CD4-positive, alpha-beta T cell (primary cell): ENCODE measurements around the gene DAAM1. TPM values are rescaled to one million over a fixed set of nuclear protein-coding genes. Genes with fewer than 3 reads are reported as not detected.

Experiments used
- ATAC-seq: fragments of 200-7000 bp; cut with Tn5 transposase; one replicate; pipeline ENCODE4 v1.10.0; 2022; ENCODE audit warnings: mild to moderate bottlenecking; ENCODE audit not compliant: poor library complexity
- CTCF ChIA-PET: fragments of 350-600 bp; sonication (Branson Sonifier 250); formaldehyde crosslinking; loops from one replicate; lab custom pipeline; 2021; ENCODE audit warnings: antibody characterized with exemption, inconsistent platforms; lab: Charles Lee
- POLR2A ChIA-PET: fragments of 350-600 bp; sonication (Branson Sonifier 250); formaldehyde crosslinking; loops from one replicate; lab custom pipeline; 2021; ENCODE audit warnings: antibody characterized with exemption, inconsistent platforms; lab: Charles Lee
- DNase-seq, 14 experiments: peaks; one replicate each; pipeline ENCODE4 v3.0.0-alpha.2; 2013 to 2020; ENCODE audit warnings: mixed read lengths in 2 of 14
- H3K27ac ChIP-seq, 2 donors: one replicate each; pipeline versions ENCODE4 v1.5.1 to v1.7.0; 2013; ENCODE audit warnings: low read length in 2 of 2, low read depth in 1 of 2, mild to moderate bottlenecking in 1 of 2
- H3K27me3 ChIP-seq, 2 experiments: 1 replicate in 1 of 2; 2 replicates in 1 of 2; pipeline versions ENCODE4 v1.6.1 to v1.7.0; 2013; ENCODE audit warnings: low read length in 2 of 2, control low read depth in 1 of 2, mild to moderate bottlenecking in 1 of 2, moderate library complexity in 1 of 2; ENCODE audit not compliant: insufficient read depth in 2 of 2, control insufficient read depth in 1 of 2
- H3K36me3 ChIP-seq: one replicate; pipeline ENCODE4 v1.6.1; 2013; ENCODE audit warnings: low read length, control low read depth; ENCODE audit not compliant: insufficient read depth
- H3K4me1 ChIP-seq: one replicate; pipeline ENCODE4 v1.6.1; 2013; ENCODE audit warnings: low read length, control low read depth; ENCODE audit not compliant: insufficient read depth
- H3K4me3 ChIP-seq: one replicate; pipeline ENCODE4 v1.5.1; 2013; ENCODE audit warnings: mild to moderate bottlenecking, low read length, moderate library complexity
- H3K9me3 ChIP-seq, 2 experiments: 1 replicate in 1 of 2; 2 replicates in 1 of 2; pipeline versions ENCODE4 v1.6.1 to v1.7.0; 2013; ENCODE audit warnings: low read length in 2 of 2, mild to moderate bottlenecking in 2 of 2, control low read depth in 1 of 2, moderate library complexity in 1 of 2; ENCODE audit not compliant: control insufficient read depth in 1 of 2, insufficient read depth in 1 of 2
- H3K27ac Mint-ChIP-seq: one replicate; pipeline ENCODE4 v1.8.0; 2020; ENCODE audit warnings: mixed read lengths
- H3K27me3 Mint-ChIP-seq: one replicate; pipeline ENCODE4 v1.8.0; 2021; ENCODE audit warnings: mixed read lengths
- H3K36me3 Mint-ChIP-seq: one replicate; pipeline ENCODE4 v1.8.0; 2021; ENCODE audit warnings: low read depth, mixed read lengths
- H3K4me1 Mint-ChIP-seq: one replicate; pipeline ENCODE4 v1.8.0; 2021; ENCODE audit warnings: low read depth, mixed read lengths
- H3K4me3 Mint-ChIP-seq: one replicate; pipeline ENCODE4 v1.8.0; 2020; ENCODE audit warnings: mild to moderate bottlenecking, mixed read lengths
- H3K9me3 Mint-ChIP-seq: one replicate; pipeline ENCODE4 v1.8.0; 2020; ENCODE audit warnings: mixed read lengths
- CTCF ChIP-seq: fragments of 200-600 bp; IDR thresholded peaks from one replicate; pipeline ENCODE4 v1.8.0; 2022; ENCODE audit warnings: antibody characterized with exemption, mild to moderate bottlenecking
- intact Hi-C, 2 experiments: fragments of 100-400 bp; cut with DNase I in 1 of 2; cut with micrococcal nuclease in 1 of 2; formaldehyde crosslinking; loops; one replicate each; pipeline versions ENCODE4 v1.15.1 to v1.9.0; 2023 to 2025; cut with DNase I, micrococcal nuclease
- total RNA-seq, 174 experiments: library from RNA in 2 of 174; stranded (reverse) in 2 of 174; gene quantifications; one replicate each; pipeline ENCODE4 v1.2.3 and lab custom pipeline; 2021 to 2026

DAAM1 gene
- total RNA-seq, 2 experiments from 2014 or later, result 7.4 to 8.8 TPM

GRCh38 chr14:59308673-59309072, 120.2 kb downstream of the DAAM1 start:
- no peaks in the 10 kb centered on the region for H3K36me3 Mint-ChIP-seq
- H3K27me3 ChIP-seq, result no peaks in the 10 kb centered on the region
- CTCF ChIA-PET, result no interaction called here
- POLR2A ChIA-PET, result no interaction called here
- DNase-seq (no peak), ATAC-seq (no peak)
- no peak overlapping the region for H3K27ac ChIP-seq
- H3K27me3 Mint-ChIP-seq, result no peaks in the 10 kb centered on the region
- intact Hi-C loops, result no loop called here
- no peak overlapping the region for H3K4me3 Mint-ChIP-seq
- H3K27ac Mint-ChIP-seq, result no peak overlapping the region
- H3K4me3 ChIP-seq, result no peak overlapping the region
- no peaks in the 10 kb centered on the region for H3K9me3 ChIP-seq
- no peaks in the 10 kb centered on the region for H3K4me1 ChIP-seq
- no peaks in the 10 kb centered on the region for H3K9me3 Mint-ChIP-seq
- H3K36me3 ChIP-seq, result no peaks in the 10 kb centered on the region
- no peaks in the 10 kb centered on the region for H3K4me1 Mint-ChIP-seq
- no peak for TF ChIP-seq CTCF

- Histone ChIP-seq H3K36me3 (no peaks in the 10 kb centered on the region), H3K4me3 (no peak overlapping the region), H3K9me3 (no peaks in the 10 kb centered on the region), H3K27ac (no peak overlapping the region), H3K27me3 (no peaks in the 10 kb centered on the region), H3K4me1 (no peaks in the 10 kb centered on the region)
- H3K4me1 Mint-ChIP-seq, result no peaks in the 10 kb centered on the region
- H3K36me3 Mint-ChIP-seq, result no peaks in the 10 kb centered on the region
- no peak overlapping the region for H3K27ac Mint-ChIP-seq
- DNase-seq (no peak), ATAC-seq (no peak)
- no peaks in the 10 kb centered on the region for H3K27me3 Mint-ChIP-seq
- POLR2A ChIA-PET, result no interaction called here
- intact Hi-C loops, result no loop called here
- no peak for TF ChIP-seq CTCF
- CTCF ChIA-PET, result no interaction called here
- no peaks in the 10 kb centered on the region for H3K9me3 Mint-ChIP-seq
- no peak overlapping the region for H3K4me3 Mint-ChIP-seq
These were observed 120.9 kb downstream of the DAAM1 start for GRCh38 chr14:59309291-59309900.

DNA sequence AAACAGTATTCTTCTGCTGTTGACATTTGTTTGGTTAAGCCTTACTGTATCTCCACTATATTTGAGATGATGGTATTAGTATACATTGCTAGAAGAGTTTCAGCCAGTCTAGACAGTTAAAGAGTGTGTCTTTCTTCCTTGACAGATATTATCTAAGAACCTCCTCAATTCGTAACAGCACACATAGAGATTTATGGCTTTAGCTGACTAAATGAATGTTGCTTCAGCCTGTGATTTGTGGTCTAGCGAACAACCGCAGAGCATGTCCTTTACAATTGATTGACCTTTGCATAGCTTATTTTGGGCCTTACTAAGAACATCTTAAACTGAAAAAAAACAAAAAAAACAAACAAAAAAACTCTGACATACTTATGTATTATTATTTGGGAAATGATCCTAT, 122.2 kb downstream of the DAAM1 start:
- no peaks in the 10 kb centered on the region for H3K9me3 ChIP-seq
- H3K4me1 ChIP-seq, result no peaks in the 10 kb centered on the region
- ChIA-PET CTCF (no interaction called here), POLR2A (no interaction called here)
- no peaks in the 10 kb centered on the region for H3K27me3 Mint-ChIP-seq
- H3K27me3 ChIP-seq, result no peaks in the 10 kb centered on the region
- no peak for ATAC-seq
- H3K4me3 ChIP-seq, result no peak overlapping the region
- no peak for TF ChIP-seq CTCF
- H3K27ac ChIP-seq, result no peak overlapping the region
- H3K27ac Mint-ChIP-seq, result no peak overlapping the region
- intact Hi-C loops, result no loop called here
- H3K36me3 ChIP-seq, result no peaks in the 10 kb centered on the region
- no peaks in the 10 kb centered on the region for H3K4me1 Mint-ChIP-seq
- no peaks in the 10 kb centered on the region for H3K36me3 Mint-ChIP-seq
- H3K9me3 Mint-ChIP-seq, result no peaks in the 10 kb centered on the region
- H3K4me3 Mint-ChIP-seq, result no peak overlapping the region
- DNase-seq, result no peak
